A549 treated with Mapracorat at 1 μM for 4 hours (cell line): Measurements from ENCODE around the gene TTC4. TPM values are rescaled to one million over a fixed set of nuclear protein-coding genes. Genes with fewer than 3 reads are reported as not detected.

Source experiments
- total RNA-seq: library from RNA; stranded (reverse); fragments of 200-300 nt; extraction: Qiagen RNA extraction; gene quantifications from 5 replicates; pipeline ENCODE4 v1.2.3, GENCODE V29; 2022

Gene TTC4, protein sequence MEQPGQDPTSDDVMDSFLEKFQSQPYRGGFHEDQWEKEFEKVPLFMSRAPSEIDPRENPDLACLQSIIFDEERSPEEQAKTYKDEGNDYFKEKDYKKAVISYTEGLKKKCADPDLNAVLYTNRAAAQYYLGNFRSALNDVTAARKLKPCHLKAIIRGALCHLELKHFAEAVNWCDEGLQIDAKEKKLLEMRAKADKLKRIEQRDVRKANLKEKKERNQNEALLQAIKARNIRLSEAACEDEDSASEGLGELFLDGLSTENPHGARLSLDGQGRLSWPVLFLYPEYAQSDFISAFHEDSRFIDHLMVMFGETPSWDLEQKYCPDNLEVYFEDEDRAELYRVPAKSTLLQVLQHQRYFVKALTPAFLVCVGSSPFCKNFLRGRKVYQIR
- 25.1 to 31.4 TPM (median 27.4 TPM) in 5 replicates for total RNA-seq

DNA sequence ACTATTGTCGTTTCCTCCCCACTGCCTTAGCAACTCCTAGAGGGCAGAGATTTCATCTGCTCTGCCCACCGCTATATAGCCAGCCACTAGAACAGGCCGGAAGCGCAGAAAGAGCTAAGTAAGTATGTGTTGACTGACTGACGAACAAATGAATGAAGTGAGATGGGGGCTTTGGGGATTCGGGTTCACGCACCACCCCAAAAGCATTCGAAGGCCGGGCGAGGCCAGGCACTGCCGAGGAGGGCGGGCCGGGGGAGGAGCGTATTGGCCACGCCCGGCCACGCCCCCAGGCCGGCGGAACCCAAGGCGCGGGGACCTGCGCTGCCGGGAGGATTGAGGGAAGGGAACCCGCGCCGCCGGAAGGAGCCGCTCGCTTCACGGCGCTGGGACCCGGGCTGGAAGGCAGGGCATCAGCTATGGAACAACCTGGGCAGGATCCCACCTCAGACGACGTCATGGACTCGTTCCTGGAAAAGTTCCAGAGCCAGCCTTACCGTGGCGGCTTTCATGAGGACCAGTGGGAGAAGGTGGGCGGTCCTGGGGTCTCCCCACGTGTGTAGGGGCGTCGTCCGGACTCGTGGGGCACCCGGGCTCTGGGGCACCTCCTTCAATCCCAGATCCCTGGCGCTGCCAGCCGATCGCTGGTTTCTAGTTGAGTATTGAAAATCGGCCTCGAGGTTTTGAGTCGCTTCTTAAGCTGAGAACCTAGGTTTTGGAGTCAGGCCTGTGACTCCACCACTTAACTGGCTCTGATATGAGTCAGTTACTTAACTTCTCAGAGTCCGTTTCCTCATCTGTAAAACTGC is at the start of gene TTC4:
TSS of gene TTC4 (plus strand) at position 369 of the 806 bp plus-strand sequence. CDS start at position 417, 48 bp downstream.

GRCh38 chr1:54764133-54764921 is 48.7 kb downstream of the TTC4 start, which contains the start of gene PARS2:
Gene PARS2 (minus strand): TSS chr1:54764523. CDS start chr1:54759161, 5,362 bp downstream.

Other genes starting within 250 kb of the TTC4 start
- gene ACOT11, start 167.6 kb upstream of the TTC4 start, total RNA-seq: 1.7 to 2.5 TPM (median 2.3 TPM) in 5 replicates
- gene FAM151A, start 92.3 kb upstream of the TTC4 start, total RNA-seq: 0.16 to 0.32 TPM (median 0.17 TPM) in 5 replicates
- gene MROH7, start 74.1 kb upstream of the TTC4 start, total RNA-seq: not detected in 5 replicates
- gene PARS2, start 48.7 kb downstream of the TTC4 start, total RNA-seq: 4.0 to 5.2 TPM (median 4.8 TPM) in 5 replicates
- not detected in 5 replicates for gene TTC22, start 85.5 kb downstream of the TTC4 start, total RNA-seq
- 38.7 to 50.1 TPM (median 44.8 TPM) in 5 replicates for gene DHCR24, start 171.3 kb downstream of the TTC4 start, total RNA-seq